HEK293 (cell line): Measurements from ENCODE around the gene MMP25.

ENCODE experiments used
- CTCF ChIA-PET: fragments of 350-600 bp; formaldehyde crosslinking; extraction: SDS; loops from one replicate; lab custom pipeline; 2021; ENCODE audit warnings: antibody characterized with exemption; lab: Yijun Ruan, JAX
- POLR2A ChIA-PET: fragments of 300-600 bp; formaldehyde crosslinking; extraction: SDS; loops from one replicate; lab custom pipeline; 2020; ENCODE audit warnings: antibody characterized with exemption, inconsistent platforms; lab: Yijun Ruan, JAX
- H3K27ac ChIP-seq: fragments of 200-500 bp; sonication (Bioruptor generic); 2 replicates; pipeline ENCODE4 v1.5.1; 2014; ENCODE audit warnings: low read depth, low read length, control low read depth, inconsistent platforms; ENCODE audit errors: extremely low read depth
- H3K36me3 ChIP-seq, 2 experiments: fragments of 200-500 bp in 1 of 2; sonication (Bioruptor generic) in 1 of 2; 1 replicate in 1 of 2; 2 replicates in 1 of 2; pipeline ENCODE4 v1.5.1; 2014 to 2017; ENCODE audit warnings: inconsistent platforms in 2 of 2, low read length in 2 of 2; ENCODE audit not compliant: control insufficient read depth in 2 of 2, insufficient read depth in 1 of 2
- H3K4me1 ChIP-seq: fragments of 200-500 bp; sonication (Bioruptor generic); 2 replicates; pipeline ENCODE4 v1.5.1; 2014; ENCODE audit warnings: mild to moderate bottlenecking, low read length, inconsistent platforms; ENCODE audit not compliant: control insufficient read depth, insufficient read depth
- H3K4me3 ChIP-seq: 2 replicates; pipeline ENCODE4 v1.5.1; 2011; ENCODE audit warnings: low read depth, mild to moderate bottlenecking, control low read depth, low read length, moderate library complexity
- H3K9me3 ChIP-seq: fragments of 200-500 bp; sonication (Bioruptor generic); 2 replicates; pipeline ENCODE4 v1.5.1; 2014; ENCODE audit warnings: low read depth, low read length, inconsistent platforms; ENCODE audit not compliant: control insufficient read depth, insufficient read depth
- EGR2 ChIP-seq: fragments of 450-650 bp; formaldehyde crosslinking; IDR thresholded peaks from 2 replicates; pipeline ENCODE4 v1.5.1; 2016; ENCODE audit warnings: low read depth, missing biosample characterization, missing genetic modification characterization
- GLI2 ChIP-seq: fragments of 450-650 bp; formaldehyde crosslinking; IDR thresholded peaks from 2 replicates; pipeline ENCODE4; 2017; ENCODE audit warnings: missing biosample characterization, missing genetic modification characterization, low read depth, borderline replicate concordance
- ZNF121 ChIP-seq: fragments of 450-650 bp; formaldehyde crosslinking; IDR thresholded peaks from 2 replicates; pipeline ENCODE4 v1.5.1; 2016; ENCODE audit warnings: missing biosample characterization, missing genetic modification characterization
- ZNF221 ChIP-seq: fragments of 450-650 bp; formaldehyde crosslinking; IDR thresholded peaks from 2 replicates; pipeline ENCODE4 v1.5.1; 2017; ENCODE audit warnings: missing biosample characterization, missing genetic modification characterization, borderline replicate concordance
- ZNF341 ChIP-seq: fragments of 450-650 bp; formaldehyde crosslinking; IDR thresholded peaks from 2 replicates; pipeline ENCODE4; 2016; ENCODE audit warnings: low read depth, missing biosample characterization, missing genetic modification characterization
- ZNF426 ChIP-seq: fragments of 450-650 bp; formaldehyde crosslinking; IDR thresholded peaks from 2 replicates; pipeline ENCODE4 v1.5.1; 2017; ENCODE audit warnings: missing biosample characterization, missing genetic modification characterization, mild to moderate bottlenecking, inconsistent platforms, moderate library complexity
- ZNF580 ChIP-seq: fragments of 450-650 bp; formaldehyde crosslinking; IDR thresholded peaks from 2 replicates; pipeline ENCODE4 v1.5.1; 2016; ENCODE audit warnings: missing biosample characterization, missing genetic modification characterization
- ZNF596 ChIP-seq: fragments of 450-650 bp; IDR thresholded peaks from 2 replicates; pipeline ENCODE4 v1.5.0; 2018; ENCODE audit warnings: missing biosample characterization, mild to moderate bottlenecking, missing genetic modification characterization, moderate library complexity
- ZNF600 ChIP-seq: fragments of 450-650 bp; formaldehyde crosslinking; IDR thresholded peaks from 2 replicates; pipeline ENCODE4 v1.5.1; 2016; ENCODE audit warnings: missing biosample characterization, missing genetic modification characterization
- ZNF692 ChIP-seq: fragments of 450-650 bp; formaldehyde crosslinking; IDR thresholded peaks from 2 replicates; pipeline ENCODE4 v1.5.1; 2016; ENCODE audit warnings: missing biosample characterization, missing genetic modification characterization
- TF ChIP-seq, protein P1 (sequence below): fragments of 450-650 bp; formaldehyde crosslinking; IDR thresholded peaks from 2 replicates; pipeline ENCODE4 v1.5.1; 2016; ENCODE audit warnings: missing biosample characterization, missing genetic modification characterization
- TF ChIP-seq, protein P2 (sequence below): fragments of 450-650 bp; formaldehyde crosslinking; conservative IDR thresholded peaks from 2 replicates; pipeline ENCODE4 v1.5.1; 2016; ENCODE audit warnings: low read depth, missing biosample characterization, missing genetic modification characterization

The MMP25 gene

GRCh38 chr16:3015865-3016521 is 30.4 kb upstream of the MMP25 start:
- H3K36me3 ChIP-seq: no peaks in the 10 kb centered on the region
- TF ChIP-seq ZNF600 (tag by site-specific recombination) (peak; percentile 70), ZNF221 (tag by site-specific recombination) (no peak), GLI2 (tag by site-specific recombination) (no peak)
- no peaks in the 10 kb centered on the region for H3K9me3 ChIP-seq
- peaks cover 2% of the 10 kb centered on the region; the same call in 1 of the 2 replicates for H3K4me1 ChIP-seq
- H3K4me3 ChIP-seq: no peak overlapping the region
- ChIA-PET POLR2A (no interaction called here), CTCF (no interaction called here)
- no peak overlapping the region for H3K27ac ChIP-seq

DNA sequence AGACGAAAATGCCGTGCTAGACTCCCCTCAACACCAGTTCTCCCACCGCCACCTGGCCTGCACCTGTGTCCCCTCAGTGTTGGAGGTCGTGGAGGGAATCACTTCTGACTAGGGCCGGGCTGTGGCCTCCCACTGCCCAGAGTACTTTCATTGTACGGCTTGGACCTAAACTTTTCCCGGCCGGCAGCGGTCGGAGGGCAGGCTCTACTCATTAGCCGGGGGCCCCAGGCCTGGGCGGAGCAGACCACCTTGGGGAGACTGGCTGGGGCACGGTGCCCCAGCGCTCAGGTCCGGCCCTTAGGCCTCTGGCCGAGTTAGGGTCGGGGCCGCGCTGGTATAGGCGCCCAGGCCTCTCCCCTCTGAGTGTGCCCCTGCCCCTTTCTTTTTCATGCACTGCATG is 29.0 kb upstream of the MMP25 start:
- H3K4me1 ChIP-seq: peaks cover 12% of the 10 kb centered on the region
- no peak overlapping the region for H3K27ac ChIP-seq
- no peaks in the 10 kb centered on the region for H3K9me3 ChIP-seq
- no peaks in the 10 kb centered on the region for H3K36me3 ChIP-seq
- TF ChIP-seq ZNF596 (no peak), ZNF341 (no peak), EGR2 (tag by site-specific recombination) (no peak), ZNF426 (no peak)
- TF ChIP-seq, protein P1, sequence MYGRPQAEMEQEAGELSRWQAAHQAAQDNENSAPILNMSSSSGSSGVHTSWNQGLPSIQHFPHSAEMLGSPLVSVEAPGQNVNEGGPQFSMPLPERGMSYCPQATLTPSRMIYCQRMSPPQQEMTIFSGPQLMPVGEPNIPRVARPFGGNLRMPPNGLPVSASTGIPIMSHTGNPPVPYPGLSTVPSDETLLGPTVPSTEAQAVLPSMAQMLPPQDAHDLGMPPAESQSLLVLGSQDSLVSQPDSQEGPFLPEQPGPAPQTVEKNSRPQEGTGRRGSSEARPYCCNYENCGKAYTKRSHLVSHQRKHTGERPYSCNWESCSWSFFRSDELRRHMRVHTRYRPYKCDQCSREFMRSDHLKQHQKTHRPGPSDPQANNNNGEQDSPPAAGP (tag by site-specific recombination): no peak
- TF ChIP-seq, protein P2, sequence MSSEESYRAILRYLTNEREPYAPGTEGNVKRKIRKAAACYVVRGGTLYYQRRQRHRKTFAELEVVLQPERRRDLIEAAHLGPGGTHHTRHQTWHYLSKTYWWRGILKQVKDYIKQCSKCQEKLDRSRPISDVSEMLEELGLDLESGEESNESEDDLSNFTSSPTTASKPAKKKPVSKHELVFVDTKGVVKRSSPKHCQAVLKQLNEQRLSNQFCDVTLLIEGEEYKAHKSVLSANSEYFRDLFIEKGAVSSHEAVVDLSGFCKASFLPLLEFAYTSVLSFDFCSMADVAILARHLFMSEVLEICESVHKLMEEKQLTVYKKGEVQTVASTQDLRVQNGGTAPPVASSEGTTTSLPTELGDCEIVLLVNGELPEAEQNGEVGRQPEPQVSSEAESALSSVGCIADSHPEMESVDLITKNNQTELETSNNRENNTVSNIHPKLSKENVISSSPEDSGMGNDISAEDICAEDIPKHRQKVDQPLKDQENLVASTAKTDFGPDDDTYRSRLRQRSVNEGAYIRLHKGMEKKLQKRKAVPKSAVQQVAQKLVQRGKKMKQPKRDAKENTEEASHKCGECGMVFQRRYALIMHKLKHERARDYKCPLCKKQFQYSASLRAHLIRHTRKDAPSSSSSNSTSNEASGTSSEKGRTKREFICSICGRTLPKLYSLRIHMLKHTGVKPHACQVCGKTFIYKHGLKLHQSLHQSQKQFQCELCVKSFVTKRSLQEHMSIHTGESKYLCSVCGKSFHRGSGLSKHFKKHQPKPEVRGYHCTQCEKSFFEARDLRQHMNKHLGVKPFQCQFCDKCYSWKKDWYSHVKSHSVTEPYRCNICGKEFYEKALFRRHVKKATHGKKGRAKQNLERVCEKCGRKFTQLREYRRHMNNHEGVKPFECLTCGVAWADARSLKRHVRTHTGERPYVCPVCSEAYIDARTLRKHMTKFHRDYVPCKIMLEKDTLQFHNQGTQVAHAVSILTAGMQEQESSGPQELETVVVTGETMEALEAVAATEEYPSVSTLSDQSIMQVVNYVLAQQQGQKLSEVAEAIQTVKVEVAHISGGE (tag by site-specific recombination): no peak
- ChIA-PET POLR2A (no interaction called here), CTCF (no interaction called here)
- no peak overlapping the region for H3K4me3 ChIP-seq

GRCh38 chr16:3017794-3018506 is 28.4 kb upstream of the MMP25 start, which contains the start of gene CLDN6:
CLDN6 (minus strand) TSS chr16:3018183; CDS start chr16:3016021, 2,162 bp downstream.
- H3K27ac ChIP-seq: no peak within 1 kb of the TSS

More at GRCh38 chr16:3017794-3018506, 28.4 kb upstream of the MMP25 start, which contains the start of gene CLDN6:
- H3K4me1 ChIP-seq: peaks cover 18% of the 10 kb centered on the region
- POLR2A ChIA-PET: interaction anchor here (11.9 kb wide), 1 partner anchor 13 kb away, joined by 247 read pairs; no protein-coding TSS in a partner anchor
- TF ChIP-seq ZNF121 (tag by site-specific recombination): no peak
- no peak for TF ChIP-seq ZNF580 (tag by site-specific recombination)
- peak; percentile 39; the same call in 1 of the 2 replicates for TF ChIP-seq ZNF692 (tag by site-specific recombination)
- no peak within 1 kb of the TSS for H3K4me3 ChIP-seq
- no peaks in the 10 kb centered on the region for H3K9me3 ChIP-seq
- no peaks in the 10 kb centered on the region for H3K36me3 ChIP-seq
- CTCF ChIA-PET: interaction anchor here (1.2 to 2.5 kb wide), 3 partner anchors 10 to 32 kb away, joined by 4 to 20 read pairs (median 5); no protein-coding TSS in a partner anchor
